Spleen (tissue), 7 donors: ENCODE results near the gene FADS3.

Experiments used
- POLR2A ChIP-seq, 3 donors: fragments of 450-650 bp; IDR thresholded peaks; one replicate each; pipeline ENCODE4 v1.5.1; 2017; ENCODE audit warnings: antibody characterized with exemption in 3 of 3, mild to moderate bottlenecking in 1 of 3
- POLR2AphosphoS5 ChIP-seq, 3 donors: sonication (generic); formaldehyde crosslinking; IDR thresholded peaks; one replicate each; pipeline ENCODE4 v1.5.1; 2017; ENCODE audit warnings: antibody characterized with exemption in 3 of 3
- TF ChIP-seq, protein P1 (sequence below), 11 experiments: fragments of 200-600 bp in 7 of 11; fragments of 450-650 bp in 4 of 11; sonication (generic) in 4 of 11; IDR thresholded peaks in 8 of 11; conservative IDR thresholded peaks in 3 of 11; 1 replicate in 7 of 11; 2 replicates in 4 of 11; pipeline versions ENCODE4 v1.4.0 to v1.8.0; 2016 to 2021; ENCODE audit warnings: antibody characterized with exemption in 11 of 11, inconsistent platforms in 4 of 11, mild to moderate bottlenecking in 1 of 11
- donor health status: DM: no; HTN: no; CAD: no; lungs with moderate emphysema.
- donor health status: DM: no; HTN: no; CAD: no.
- donor health status: DM: no; HTN: no; CAD: no.

DNA sequence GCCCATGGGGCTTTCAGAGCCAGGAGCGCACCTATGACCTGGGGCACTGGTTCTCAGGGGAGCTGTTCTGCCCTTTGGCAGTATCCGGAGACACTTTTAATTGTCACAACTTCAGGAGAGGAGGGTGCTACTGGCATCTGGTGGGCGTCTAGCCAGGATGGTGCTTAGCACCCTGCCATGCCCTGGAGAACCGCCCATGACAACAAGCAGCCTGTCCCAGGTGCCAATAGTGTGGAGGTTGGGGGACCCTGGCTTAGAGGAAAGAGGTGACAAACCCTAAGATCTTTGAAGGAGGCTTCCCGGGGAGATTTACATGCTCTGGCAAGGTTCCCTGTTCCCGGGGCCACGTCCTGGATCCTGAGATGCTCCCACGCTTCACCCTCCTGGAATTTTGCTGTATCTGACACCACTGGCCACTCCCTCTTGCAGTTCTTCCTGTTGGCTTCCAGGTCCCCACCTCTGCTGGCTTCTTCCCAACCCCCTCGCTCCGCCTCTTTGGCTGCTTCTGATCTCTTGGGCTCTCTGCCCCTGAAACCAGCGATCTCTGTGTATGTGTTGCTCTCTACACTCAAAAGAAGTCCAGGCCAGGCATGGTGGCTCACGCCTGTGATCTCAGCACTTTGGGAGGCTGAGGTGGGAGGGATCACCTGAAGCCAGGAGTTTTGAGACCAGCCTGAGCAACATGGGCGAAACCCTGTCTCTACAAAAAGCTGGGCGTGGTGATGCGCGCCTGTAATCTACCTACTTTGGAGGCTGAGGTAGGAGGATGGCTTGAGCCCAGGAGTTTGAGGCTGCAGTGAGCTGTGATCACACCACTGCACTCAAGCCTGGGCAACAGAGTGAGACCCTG lies 31.1 kb downstream of the FADS3 start:
- TF ChIP-seq POLR2A (IDR thresholded peaks at IDR 0.05) (no peak), POLR2AphosphoS5 (IDR thresholded peaks at IDR 0.05) (no peak)
- TF ChIP-seq, protein P1, sequence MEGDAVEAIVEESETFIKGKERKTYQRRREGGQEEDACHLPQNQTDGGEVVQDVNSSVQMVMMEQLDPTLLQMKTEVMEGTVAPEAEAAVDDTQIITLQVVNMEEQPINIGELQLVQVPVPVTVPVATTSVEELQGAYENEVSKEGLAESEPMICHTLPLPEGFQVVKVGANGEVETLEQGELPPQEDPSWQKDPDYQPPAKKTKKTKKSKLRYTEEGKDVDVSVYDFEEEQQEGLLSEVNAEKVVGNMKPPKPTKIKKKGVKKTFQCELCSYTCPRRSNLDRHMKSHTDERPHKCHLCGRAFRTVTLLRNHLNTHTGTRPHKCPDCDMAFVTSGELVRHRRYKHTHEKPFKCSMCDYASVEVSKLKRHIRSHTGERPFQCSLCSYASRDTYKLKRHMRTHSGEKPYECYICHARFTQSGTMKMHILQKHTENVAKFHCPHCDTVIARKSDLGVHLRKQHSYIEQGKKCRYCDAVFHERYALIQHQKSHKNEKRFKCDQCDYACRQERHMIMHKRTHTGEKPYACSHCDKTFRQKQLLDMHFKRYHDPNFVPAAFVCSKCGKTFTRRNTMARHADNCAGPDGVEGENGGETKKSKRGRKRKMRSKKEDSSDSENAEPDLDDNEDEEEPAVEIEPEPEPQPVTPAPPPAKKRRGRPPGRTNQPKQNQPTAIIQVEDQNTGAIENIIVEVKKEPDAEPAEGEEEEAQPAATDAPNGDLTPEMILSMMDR (IDR thresholded peaks at IDR 0.05 in 8 of 11, conservative IDR thresholded peaks at IDR 0.05 in 3 of 11), result no peak
